ENCODE measurements around the gene PRKG2.

GRCh38 chr4:81102107-81102506 lies 112.9 kb downstream of the PRKG2 start:
- no peak for TF ChIP-seq RCOR1 (IDR thresholded peaks at IDR 0.05; ENCODE audit: low read length)
- no peak for TF ChIP-seq IRF3 (IDR thresholded peaks at IDR 0.05; ENCODE audit: low read depth, low read length)
- no peak for TF ChIP-seq MAX (IDR thresholded peaks at IDR 0.05; ENCODE audit: low read depth)
- TF ChIP-seq USF1 (IDR thresholded peaks at IDR 0.05; ENCODE audit: borderline replicate concordance, low read depth) = no peak
- TF ChIP-seq CHD2 (IDR thresholded peaks at IDR 0.05; ENCODE audit: low read length, partially characterized antibody) = no peak
- TF ChIP-seq CTCF (IDR thresholded peaks at IDR 0.05) = no peak
- no peak for TF ChIP-seq EP300 (IDR thresholded peaks at IDR 0.05; ENCODE audit: borderline replicate concordance in 1 of 2, low read depth in 1 of 2, low read length in 1 of 2)
